Retina (tissue), 1 donor: ENCODE data around the gene SMIM10.
"Not testable (repeated sequence)": the region's sequence is repeated elsewhere in the genome, so short reads cannot be mapped to it uniquely, and the experiment has no call there.

Experiments
- DNase-seq: peaks from one replicate; pipeline ENCODE4 v3.0.0-alpha.2; 2016

Gene SMIM10

DNA sequence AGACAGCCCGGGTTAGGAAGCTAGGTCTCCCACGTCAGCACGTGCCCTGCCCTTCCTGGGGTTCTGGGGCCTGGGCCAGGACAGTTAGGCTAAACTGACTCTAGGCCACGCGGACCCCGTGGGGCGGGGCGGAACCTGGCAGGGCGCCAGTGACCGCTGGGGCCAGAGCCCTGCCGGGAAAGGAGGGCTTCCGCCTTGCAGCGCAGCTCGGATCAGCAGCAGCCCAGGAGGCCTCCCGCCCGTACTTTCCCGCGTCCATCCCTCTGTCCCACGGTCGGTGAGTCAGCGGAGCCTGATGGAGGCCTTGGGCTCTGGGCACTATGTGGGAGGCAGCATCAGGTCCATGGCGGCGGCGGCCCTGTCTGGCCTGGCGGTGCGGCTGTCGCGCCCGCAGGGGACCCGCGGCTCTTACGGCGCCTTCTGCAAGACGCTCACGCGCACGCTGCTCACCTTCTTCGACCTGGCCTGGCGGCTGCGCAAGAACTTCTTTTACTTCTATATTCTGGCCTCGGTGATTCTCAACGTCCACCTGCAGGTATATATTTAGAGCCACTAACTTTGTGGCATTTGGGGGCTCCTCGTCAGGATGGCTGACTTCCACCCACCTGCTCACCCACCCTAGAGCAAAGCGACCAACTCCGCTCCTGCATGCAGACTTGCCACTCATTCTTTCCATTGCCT is at the start of gene SMIM10:
TSS of gene SMIM10 (plus strand) at position 191 of the 681 bp plus-strand sequence. CDS start at position 296, 105 bp downstream.
- peak; percentile 69 for DNase-seq

DNA sequence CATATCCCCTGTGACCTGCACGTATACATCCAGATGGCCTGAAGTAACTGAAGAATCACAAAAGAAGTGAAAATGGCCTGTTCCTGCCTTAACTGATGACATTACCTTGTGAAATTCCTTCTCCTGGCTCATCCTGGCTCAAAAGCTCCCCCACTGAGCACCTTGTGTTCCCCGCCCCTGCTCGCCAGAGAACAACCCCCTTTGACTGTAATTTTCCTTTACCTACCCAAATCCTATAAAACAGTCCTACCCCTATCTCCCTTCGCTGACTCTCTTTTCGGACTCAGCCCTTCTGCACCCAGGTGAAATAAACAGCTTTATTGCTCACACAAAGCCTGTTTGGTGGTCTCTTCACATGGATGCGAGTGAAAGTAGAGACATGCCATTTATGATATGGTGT is 44.4 kb upstream of the SMIM10 start:
- DNase-seq, result not testable (repeated sequence)

DNA sequence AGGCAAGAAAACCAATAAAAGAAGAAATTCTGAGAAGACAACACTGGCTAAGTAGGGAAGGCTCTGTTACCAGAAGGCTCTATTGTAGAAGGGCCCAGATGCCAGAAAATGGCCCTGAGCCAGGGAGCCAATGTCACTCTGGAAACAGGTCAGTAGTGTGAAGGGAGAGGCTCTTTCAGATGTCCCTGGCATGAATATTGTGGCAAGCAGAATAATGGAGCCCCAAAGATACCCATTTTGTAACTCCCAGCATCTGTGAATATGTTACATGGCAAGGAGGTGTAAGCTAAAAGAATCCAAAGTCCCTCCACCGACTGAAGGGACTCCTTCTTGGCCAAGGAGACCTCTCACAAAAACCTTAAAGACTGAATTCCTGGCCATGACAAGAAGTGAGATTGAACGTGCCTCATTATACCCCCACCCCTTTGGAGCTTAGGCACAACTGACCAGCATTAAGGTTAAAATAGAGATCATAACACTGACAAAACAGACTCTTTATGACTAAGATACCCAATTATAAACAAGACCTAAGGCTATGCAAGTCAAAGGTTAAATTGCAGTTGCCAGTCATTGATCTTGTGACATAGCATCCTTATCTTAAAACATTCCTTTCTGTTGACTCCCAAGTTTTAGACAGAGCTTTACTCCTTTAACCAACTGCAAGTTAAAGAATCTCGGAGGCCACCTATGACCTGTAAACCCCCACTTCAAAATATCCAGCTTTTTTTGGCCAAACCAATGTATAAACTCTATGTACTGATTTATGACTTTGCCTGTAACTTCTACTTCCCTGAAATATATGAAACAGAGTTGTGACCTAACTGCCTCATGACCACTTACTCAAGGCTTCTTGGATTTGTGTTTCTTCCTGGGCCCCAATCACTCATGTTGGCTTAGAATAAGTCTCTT is 42.2 kb upstream of the SMIM10 start:
- no peak for DNase-seq

DNA sequence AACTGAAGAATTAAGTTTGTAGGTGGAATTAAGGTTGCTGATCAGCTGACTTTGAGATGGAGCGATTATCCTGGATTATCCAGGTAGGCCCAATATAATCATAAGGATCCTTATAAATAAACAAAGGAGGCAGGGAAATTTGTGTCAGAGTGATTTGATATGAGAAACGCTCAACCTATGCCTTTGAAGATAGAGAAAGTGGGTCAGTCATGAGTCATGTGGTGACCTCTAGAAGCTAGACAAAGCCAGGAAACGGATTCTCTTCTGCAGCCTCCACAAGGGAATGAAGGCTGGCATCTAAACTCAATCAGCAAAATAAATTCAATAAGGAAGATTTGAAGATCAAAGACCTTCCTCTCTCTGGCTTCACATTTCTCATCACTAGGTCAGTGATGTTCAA is 41.5 kb upstream of the SMIM10 start:
- no peak for DNase-seq

DNA sequence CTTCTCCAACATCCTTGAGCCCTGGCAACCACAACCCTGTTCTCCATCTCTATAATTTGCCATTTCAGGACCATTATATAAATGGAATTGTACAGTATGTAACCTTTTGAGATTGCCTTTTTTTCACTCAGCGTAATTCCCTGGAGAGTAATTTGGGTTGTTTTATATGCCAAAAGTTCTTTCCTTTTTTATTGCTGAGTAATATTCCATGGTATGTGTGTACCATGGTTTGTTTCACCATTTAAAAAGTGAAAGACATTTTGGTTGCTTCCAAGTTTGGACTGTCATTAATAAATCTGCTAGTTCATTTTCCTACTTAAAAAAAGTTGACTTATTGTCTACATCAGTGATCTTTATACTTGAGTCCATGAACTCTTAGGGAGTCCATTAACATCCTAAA is 33.0 kb upstream of the SMIM10 start:
- DNase-seq, result no peak

DNA sequence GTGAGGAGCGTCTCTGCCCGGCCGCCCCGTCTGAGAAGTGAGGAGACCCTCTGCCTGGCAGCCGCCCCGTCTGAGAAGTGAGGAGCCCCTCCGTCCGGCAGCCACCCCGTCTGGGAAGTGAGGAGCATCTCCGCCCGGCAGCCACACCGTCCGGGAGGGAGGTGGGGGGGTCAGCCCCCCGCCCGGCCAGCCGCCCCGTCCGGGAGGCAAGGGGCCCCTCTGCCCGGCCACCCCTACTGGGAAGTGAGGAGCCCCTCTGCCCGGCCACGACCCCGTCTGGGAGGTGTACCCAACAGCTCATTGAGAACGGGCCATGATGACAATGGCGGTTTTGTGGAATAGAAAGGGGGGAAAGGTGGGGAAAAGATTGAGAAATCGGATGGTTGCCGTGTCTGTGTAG is 30.4 kb upstream of the SMIM10 start:
- DNase-seq, result not testable (repeated sequence)

DNA sequence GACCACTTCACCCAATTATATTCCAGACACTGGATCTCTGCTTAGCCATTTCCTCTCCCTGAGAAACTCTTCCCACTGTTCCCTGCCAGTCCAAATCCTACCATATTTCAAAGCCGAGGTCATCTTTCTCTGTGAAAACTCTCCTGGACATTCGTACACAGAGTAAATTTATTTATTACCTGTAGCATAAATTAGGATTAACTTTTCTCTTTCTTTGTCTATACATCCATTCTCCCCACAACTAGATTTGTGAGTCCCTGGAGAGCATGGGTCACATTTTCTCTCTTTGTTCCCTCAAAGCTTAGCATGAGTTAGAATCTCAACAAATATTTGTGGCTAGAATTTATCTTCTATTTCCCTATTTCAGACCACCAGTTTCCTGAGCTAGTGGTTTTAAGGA is 27.8 kb upstream of the SMIM10 start:
- no peak for DNase-seq

DNA sequence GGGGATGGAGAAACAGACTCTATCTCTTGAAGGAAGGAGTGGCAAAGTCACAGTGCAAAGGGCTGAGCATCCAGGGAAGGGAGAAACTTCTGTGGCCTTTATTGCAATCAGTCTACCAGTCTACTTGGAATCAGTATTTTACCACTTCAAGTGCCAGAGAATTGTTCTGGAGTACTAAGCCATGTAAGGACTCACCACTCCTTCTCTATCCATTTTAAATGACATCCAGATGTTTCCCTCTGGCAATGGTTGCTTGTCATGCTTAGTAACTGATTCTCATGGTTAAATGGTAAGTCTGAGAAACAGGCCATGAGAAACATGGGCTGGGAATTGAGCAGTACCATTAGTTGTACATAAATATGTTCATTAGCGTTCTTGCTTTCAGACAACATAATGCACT is 21.1 kb upstream of the SMIM10 start:
- DNase-seq, result no peak

DNA sequence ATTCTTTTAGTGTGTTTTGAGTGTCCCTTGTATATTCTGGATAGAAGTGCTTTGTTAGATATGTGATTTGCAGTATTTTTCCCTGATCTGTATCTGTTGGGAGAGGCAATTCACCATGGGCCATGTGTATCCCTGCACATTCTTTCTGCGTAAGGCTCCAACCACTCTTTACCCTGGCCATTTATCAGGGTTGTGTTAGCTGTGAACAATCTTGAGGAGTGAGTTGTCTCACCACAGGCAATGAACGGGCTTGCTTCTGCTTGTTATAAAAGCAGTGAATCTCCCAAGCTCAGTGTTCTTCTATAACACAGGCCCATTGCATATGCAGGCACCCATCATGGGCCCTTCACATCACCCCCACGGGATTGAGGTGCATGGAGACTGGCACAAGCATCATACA is 18.9 kb upstream of the SMIM10 start:
- no peak for DNase-seq

DNA sequence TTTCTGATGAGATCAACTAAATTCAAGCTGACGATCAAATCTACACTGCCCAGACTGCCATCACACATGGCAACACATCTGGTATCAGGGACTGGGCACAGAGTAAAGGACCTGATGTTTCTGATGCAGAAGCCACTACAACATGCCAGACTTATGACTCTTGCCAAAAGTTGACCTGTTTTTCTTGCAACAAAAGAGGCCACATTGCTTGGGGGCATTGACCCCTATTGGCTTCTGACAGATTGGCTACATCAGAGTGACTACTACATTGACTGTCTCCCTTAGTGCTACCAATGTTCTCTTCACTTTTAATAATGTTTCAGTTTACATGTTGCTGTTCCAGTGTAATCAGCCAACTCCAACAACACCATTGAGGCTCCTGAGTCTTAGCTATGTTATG is 15.3 kb upstream of the SMIM10 start:
- DNase-seq, result no peak

DNA sequence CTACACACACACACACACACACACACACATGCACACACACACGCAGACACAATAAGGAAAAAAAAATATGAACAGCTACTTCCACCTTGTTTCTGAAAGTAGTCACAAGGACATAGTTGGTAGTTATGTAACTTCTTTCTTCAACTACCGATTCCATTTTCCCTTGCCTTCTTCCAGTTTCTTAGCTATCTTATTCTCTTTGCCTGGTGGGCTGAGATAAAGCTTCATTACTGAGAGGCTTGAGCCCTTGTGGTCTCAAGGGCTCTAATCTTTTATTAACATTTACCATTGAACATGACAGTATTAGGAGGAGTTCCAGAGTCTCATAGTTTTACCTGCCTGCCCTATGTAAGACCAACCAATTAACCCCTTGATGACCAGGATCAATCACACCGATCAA is 8.9 kb upstream of the SMIM10 start:
- DNase-seq, result no peak

DNA sequence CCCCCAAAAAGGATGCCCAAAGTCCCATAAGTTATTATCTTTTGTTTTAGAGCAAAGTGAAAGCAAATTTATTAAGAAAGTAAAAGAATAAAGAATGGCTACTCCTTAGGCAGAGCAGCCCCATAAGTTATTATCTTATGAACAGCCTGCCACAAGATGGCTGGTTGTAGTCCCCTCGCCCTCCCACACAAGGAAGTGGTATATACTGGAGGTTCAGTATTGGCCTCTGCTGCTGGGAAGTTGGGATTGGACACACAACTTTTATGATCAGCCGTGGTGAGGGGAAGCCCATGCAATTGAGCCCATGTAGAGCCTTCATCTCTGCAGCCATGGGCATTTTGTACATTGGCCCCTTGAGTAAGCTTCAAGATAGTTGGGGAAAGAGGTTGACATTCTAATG is 8.0 kb upstream of the SMIM10 start:
- no peak for DNase-seq

DNA sequence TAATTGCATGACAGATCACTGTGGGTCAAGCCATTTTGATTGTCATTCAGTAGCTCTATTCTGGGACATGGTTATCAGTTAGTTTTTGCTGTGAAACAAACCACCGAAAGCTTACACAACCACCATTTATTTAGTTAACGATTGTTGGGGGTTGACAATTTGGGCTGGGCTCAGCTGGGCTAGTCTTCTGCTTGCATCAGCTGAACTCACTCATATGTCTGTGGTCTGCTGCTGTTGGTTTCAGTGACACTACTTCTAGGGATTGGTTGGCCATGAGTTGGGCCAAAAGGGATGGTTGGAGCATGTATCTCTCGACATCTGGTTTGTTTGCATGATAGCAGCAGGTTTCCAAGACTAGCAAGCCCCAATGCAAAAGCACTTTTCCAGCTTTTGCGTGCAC is 5.3 kb upstream of the SMIM10 start:
- DNase-seq, result no peak

DNA sequence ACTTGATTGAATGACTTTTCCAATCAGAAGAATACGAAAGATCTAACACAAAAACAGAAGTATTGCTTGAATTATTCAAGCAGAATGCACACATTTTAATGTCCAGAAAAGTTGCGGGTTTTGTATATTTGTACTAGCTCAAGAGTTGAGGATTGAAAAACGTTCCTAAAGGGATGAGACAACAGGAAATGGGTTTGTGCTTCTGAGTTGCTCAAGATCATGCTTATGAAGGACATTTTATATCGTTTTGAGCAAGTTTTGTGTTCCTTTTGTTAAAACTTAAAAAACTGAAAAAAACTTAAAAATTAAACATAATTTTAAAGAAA is 353 bp upstream of the SMIM10 start:
- no peak for DNase-seq

DNA sequence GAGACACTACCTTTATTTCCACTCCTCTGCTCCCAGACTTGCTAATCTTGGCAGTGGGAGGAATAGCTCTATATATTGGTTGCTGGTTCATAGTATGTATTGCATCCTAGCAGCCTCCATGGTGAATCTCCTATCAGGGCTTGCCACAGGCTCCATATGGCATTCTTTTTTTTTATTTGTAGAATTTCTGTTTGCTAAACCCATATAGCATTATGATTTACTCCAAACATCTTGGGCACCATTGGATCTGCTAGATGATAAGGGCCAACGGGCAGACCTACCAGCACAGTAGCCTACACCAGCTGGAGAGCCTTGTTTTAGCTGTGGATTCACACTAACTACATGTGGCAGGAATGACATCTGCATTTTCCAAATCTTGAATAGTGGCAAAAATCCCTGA is 6.9 kb downstream of the SMIM10 start:
- no peak for DNase-seq

DNA sequence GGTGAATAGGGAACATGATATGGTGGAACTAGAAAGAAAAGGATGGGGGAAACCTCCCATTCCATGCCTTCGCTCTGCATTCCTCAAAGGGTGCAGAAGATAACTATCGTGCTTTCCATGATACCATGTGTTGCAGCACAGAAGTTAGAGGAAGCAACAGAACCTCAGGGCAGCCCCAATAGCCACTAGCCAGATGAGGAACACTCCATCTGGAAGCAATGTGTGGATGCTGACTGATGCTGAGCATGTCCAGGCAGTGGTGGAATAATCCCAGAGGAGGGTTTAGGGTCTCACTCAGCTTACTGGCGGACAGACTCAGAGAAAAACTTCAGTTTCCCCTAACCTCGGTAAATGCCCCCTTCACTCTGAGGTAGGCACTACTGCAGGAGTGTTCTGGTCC is 7.5 kb downstream of the SMIM10 start:
- DNase-seq, result no peak

DNA sequence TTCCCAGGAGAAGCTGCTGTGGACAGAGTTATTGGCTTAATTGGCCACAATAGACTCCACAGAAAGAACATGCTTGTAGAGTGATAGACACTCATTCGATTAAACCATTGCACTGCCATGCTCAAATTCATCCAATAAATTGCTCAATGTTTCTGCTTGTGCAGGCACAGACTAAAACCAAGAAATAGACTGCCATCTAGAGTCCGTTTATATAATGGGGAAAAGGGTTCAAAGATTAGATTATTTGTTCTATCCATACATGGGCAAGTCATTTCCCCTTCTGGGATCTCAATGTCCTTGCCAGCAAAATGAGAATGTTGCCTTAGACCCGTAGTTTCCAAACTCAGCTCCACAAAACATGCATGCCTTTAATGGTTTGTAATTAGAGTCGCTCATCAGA is 8.7 kb downstream of the SMIM10 start:
- DNase-seq, result no peak

DNA sequence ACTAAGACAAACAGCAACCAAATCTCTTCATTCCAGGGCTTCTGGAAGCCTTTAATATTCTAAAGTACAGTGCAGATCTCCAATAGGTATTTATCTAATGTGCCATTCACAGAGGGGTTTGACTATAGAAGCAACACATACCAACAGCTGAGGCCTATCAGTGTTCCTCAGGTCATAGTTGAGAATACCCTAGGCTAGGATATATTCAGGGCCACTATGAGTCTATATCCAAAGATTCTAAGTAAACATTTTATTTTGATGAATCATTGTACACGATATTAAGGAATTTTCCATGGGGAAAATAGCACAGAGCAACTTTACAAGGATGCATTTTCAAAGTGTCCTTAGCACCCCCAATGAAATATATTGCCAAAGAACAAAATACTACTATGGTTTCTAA is 9.7 kb downstream of the SMIM10 start:
- no peak for DNase-seq

DNA sequence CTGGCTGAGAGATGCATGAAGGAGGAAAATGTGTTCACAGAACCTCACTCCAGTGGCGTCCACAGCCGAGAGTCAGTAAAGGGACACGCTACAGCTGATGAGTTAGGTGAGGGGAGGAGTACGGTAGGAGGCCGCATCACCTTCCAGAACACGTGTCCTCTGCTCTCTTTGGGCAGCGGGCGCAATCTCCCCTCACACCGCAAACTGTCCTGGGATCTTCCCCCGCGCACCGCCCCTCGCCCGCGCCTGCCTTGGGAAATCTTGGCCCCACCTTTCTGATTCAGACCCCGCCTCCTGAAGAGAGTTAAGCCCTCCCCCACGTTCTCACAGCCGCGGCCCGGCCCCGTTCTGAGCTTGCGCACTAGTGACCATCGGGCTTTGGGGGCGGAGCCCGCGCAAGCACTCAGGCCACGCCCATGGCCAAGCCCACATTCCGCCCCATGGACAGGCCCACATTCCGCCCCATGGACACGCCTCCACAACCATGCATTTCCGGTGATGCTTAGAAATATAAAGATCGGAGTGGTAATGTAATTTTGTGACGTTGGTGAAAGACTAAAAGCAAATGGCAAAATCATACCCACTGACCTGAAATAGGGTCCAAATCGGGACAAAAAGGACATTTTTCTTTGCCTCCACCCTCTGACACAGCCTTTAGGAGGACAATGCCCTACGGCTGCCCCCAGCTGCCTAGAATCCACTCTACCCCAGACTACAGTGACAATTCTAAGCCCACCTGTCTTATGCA is 13.3 kb downstream of the SMIM10 start:
- DNase-seq, result peak; percentile 92

DNA sequence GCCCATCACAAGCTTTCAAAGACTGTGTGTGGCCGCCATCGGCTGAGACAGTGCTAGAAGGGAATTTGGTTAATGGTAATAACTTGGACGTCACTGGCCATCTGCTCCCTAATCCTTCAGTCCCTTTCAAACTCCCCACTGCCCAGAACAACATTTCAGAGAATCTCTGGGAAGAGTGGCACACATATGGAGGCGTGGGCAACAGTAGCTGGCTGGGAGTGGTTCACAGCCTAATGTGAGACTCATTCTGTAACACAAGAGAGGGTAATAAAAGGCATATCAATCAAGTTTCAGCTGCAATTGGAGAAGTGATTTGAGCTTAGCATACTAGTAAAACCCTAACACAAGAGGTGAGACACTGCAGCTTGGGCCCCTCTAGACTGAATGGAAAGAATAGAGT is 15.4 kb downstream of the SMIM10 start:
- no peak for DNase-seq

DNA sequence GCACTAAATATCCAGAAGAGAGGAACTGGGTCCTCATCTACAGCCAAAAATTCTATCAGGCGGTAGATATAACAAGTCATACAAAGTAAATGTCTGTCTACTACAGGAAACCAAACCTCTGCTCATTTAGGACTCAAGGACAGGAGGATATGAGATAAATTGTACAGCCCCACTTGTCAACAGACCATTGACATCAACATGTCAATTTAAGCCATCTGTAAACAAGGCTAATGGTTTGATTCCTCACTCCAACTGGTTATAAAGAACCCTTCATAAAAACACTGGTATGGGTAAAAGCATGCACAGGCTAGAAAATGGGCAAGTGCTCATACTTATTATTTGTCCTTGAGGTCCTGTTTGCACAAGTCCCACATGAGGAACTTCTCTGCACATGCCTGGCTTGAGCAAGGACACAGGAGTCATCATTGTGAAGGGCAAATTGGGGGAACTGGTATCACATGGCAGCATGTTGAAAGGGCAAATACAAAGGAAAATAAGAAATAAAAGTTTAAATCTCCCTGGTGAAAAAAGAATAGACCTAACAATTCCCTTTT is 18.3 kb downstream of the SMIM10 start:
- no peak for DNase-seq

DNA sequence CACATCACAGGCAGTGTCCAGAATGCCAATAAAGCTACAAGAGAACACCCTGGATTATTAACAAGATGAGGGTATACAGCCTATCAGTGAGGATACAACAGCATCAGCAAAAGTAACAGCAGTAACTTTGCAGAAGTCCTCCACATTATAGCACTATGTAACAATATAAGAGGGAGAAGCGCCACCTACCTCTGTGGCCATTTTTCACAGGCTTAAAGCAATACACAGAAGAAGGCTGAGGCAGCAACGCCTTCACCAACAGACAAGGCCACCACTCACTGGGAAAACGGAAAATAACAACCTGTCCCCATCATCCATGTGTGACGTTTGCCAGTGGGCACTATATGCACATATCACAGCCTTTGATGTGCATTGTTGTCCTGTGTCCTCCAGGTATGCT is 19.0 kb downstream of the SMIM10 start:
- no peak for DNase-seq

DNA sequence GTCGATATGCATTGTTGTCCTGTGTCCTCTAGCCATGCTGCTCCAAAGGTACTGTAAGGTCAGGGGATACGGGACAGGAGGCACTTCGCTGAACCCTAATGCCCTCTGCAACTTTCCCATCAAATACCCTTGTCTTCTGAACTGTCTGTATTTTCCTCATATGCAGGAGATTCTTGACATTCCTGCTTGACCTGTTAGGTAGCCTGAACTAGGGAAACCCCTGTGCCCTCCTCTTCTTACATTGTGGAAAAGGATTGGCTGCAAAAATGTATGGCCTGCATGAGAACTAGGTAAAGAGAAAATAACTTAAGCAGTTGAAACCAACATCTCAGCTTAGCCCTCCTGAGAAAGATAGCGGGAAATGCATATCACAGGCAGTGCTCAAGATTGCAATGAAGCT is 20.1 kb downstream of the SMIM10 start:
- no peak for DNase-seq
